Neural progenitor cell (in vitro differentiated cells): ENCODE measurements around the gene CFAP92.

Source experiments
- EZH2 ChIP-seq: fragments of 200-600 bp; sonication (generic); IDR thresholded peaks from 2 replicates; pipeline ENCODE4 v1.6.1; 2017; ENCODE audit warnings: antibody characterized with exemption, mild to moderate bottlenecking, moderate library complexity
- EZH2phosphoT487 ChIP-seq: fragments of 200-600 bp; sonication (generic); IDR thresholded peaks from 2 replicates; pipeline ENCODE4 v1.6.1; 2017; ENCODE audit warnings: antibody characterized with exemption
- TF ChIP-seq, protein P1 (sequence below): fragments of 200-600 bp; sonication (generic); IDR thresholded peaks from 2 replicates; pipeline ENCODE4 v1.5.1; 2017; ENCODE audit warnings: antibody characterized with exemption, mild to moderate bottlenecking

- TF ChIP-seq EZH2, result no peak
- TF ChIP-seq, protein P1, sequence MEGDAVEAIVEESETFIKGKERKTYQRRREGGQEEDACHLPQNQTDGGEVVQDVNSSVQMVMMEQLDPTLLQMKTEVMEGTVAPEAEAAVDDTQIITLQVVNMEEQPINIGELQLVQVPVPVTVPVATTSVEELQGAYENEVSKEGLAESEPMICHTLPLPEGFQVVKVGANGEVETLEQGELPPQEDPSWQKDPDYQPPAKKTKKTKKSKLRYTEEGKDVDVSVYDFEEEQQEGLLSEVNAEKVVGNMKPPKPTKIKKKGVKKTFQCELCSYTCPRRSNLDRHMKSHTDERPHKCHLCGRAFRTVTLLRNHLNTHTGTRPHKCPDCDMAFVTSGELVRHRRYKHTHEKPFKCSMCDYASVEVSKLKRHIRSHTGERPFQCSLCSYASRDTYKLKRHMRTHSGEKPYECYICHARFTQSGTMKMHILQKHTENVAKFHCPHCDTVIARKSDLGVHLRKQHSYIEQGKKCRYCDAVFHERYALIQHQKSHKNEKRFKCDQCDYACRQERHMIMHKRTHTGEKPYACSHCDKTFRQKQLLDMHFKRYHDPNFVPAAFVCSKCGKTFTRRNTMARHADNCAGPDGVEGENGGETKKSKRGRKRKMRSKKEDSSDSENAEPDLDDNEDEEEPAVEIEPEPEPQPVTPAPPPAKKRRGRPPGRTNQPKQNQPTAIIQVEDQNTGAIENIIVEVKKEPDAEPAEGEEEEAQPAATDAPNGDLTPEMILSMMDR, result no peak
- no peak for TF ChIP-seq EZH2phosphoT487
Measured at GRCh38 chr3:129019266-129019665, 25.4 kb upstream of the CFAP92 start.
